GM19324 (cell line): ENCODE results near the gene SLC16A1.
"Not testable (repeated sequence)": the region's sequence is repeated elsewhere in the genome, so short reads cannot be mapped to it uniquely, and the experiment has no call there.

ENCODE experiments used
- ATAC-seq: cut with Tn5 transposase; IDR thresholded peaks from one replicate; pipeline ENCODE4 v1.9.1; 2021; ENCODE audit warnings: mild to moderate bottlenecking, moderate library complexity; ENCODE audit not compliant: unreplicated experiment, low FRiP score

The SLC16A1 gene

DNA sequence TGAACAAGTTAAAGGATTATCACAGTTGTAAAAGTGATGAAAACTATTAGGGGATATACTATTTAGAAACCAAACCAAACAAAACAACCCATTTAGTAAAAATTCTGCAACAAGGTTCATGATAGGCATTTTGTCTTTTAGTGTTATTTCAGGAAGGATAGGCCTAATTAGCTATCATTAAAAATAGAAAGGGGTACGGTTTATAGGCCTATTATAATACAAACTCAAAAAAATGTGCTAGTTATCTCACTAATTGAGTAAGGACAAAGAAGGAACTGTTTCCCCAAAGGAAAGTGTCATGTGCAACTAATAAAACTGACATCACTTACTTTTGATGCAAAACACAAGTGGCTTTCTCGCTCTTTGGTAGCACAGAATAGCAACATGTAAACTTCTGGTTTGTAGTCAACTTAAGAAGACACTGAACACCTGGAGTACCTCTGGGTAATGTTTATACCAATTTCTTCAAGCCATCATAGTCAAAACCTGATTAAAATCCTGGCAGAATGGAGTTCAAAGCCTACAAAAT, 28.5 kb downstream of the SLC16A1 start:
- no peak for ATAC-seq

DNA sequence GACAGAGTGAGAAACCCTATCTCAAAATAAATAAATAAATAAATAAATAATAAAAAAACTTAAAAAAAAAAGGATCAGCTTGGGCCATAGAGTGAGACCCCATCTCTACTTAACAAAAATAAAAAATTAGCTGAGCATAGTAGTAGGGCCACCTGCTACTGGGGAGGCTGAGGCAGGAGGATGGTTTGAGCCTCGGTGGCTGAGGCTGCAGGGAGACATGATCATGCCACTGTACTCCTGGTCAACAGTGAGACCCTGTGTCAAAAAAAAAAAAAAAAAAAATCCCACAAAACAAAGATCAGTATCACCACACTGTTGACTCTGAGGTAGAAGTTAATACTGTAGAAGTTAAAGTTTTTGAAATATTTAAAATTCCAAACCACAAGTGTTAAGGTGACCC, 29.1 kb downstream of the SLC16A1 start:
- ATAC-seq, result no peak

DNA sequence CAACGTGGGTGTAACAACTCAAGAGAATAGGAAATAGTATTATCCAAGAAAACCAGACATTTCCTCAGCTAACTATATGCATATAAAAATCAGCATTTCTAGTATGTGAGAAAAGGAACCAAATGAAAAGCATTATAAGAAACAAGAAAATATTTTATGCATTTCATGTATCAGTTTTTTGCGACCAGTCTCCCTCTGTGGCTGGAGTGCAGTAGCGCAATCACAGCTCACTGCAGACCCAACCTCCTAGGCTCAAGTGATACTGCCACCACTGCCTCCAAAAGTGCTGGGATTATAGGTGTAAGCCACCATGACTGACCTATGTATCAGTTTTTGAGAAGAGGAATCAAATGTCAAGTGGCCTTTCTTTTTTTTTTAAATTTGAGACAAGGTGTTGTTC, 31.0 kb downstream of the SLC16A1 start:
- ATAC-seq, result no peak

DNA sequence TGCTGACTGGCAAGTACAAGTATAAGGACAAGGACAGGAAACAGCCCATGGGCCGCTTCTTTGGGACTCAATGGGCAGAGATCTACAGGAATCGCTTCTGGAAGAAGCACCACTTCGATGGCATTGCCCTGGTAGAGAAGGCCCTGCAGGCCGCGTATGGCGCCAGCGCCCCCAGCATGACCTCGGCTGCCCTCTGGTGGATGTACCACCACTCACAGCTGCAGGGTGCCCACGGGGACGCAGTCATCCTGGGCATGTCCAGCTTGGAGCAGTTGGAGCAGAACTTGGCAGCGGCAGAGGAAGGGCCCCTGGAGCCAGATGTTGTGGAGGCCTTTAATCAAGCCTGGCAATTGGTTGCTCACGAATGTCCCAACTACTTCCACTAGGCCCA, 32.0 kb downstream of the SLC16A1 start:
- no peak for ATAC-seq

GRCh38 chr1:112923234-112923958, 32.6 kb downstream of the SLC16A1 start:
- ATAC-seq, result no peak

GRCh38 chr1:112911506-112912220, 44.3 kb downstream of the SLC16A1 start:
- ATAC-seq, result no peak

GRCh38 chr1:112909847-112910246, 46.1 kb downstream of the SLC16A1 start:
- no peak for ATAC-seq

GRCh38 chr1:112906150-112906698, 49.8 kb downstream of the SLC16A1 start:
- no peak for ATAC-seq

GRCh38 chr1:112905395-112906149, 50.4 kb downstream of the SLC16A1 start:
- no peak for ATAC-seq

GRCh38 chr1:112904831-112905261, 51.1 kb downstream of the SLC16A1 start:
- ATAC-seq, result no peak

DNA sequence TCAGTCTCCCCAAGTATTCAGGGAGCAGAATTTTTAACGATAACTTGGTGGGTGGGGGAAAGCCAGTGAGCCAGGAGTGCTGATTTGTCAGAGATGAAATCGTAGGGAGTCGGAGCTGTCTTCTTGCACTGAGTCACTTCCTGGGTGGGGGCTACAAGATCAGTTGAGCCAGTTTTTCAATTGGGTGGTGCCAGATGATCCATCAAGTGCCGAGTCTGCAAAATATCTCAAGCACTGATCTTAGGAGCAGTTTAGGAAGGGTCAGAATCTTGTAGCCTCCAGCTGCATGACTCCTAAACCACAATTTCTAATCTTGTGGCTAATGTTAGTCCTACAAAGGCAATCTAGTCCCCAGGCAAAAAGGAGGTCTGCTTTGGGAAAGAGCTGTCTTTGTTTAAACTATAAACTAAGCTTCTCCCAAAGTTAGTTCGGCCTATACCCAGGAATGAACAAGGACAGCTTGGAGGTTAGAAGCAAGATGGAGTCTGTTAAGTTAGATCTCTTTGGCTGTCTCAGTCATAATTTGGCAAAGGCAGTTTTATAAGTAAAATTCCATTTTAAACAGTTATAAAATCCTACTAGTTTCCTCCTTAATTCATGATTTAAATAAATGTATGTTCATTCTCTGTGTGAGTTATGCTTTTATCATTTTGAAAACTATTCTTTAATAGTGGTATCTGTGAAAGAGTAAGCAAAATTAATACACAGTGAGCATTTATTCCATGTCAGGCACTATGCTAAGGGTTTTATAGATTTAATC, 51.7 kb downstream of the SLC16A1 start:
- no peak for ATAC-seq

DNA sequence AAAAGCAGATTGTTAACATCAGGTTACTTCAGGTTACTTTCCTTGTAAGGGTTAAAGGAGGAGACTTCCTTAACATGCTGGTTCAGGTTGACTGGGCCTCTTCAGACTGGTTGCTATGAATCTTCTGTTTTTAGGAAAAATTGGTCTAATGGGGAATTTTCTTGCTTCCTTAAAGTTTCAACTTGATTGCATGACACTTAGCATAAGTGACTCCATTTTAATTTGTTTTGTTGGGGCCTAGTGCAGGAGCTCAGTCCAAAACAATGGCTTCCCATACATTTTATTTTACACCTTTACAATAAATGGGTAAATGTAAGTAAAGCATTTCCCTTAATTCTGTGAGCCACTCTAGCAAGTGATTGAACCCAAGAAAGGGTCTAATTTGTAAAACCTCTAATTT, 53.8 kb downstream of the SLC16A1 start:
- no peak for ATAC-seq

DNA sequence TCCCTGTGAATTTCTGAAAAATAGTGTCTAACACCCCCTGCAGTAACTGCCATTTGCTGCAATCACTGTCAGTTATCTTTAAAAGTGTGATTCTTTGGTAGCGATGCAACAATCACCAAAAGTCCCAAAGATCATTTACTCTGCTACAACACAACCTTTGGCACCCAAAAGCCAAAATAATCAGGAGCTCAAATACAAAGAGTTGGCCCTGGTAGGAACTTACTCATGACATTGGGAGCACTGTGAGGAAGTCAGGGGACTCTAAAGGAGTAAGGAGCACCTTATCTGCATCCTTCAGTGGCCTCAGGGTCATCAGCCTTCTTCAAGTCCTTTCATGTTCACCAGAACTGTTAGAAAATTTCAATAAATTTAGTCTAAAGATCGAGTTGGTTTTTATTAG, 54.6 kb downstream of the SLC16A1 start:
- no peak for ATAC-seq

GRCh38 chr1:112896783-112897182, 59.2 kb downstream of the SLC16A1 start:
- no peak for ATAC-seq

DNA sequence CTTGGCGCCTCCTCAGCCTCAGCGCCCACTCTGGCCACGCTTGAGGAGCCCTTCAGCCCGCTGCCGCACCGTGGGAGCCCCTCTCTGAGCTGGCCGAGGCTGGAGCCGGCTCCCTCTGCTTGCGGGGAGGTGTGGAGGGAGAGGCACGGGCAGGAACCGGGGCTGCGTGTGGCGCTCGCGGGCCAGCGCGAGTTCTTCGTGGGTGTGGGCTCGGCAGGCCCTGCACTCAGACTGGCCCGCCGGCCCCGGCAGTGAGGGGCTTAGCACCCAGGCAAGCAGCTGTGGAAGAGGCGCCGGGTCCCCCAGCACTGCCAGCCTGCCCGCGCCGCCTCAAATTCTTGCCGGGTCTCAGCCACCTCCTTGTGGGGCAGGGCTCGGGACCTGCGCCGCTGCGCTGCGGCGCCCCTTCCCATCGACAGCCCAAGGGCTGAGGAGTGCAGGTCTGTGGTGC, 61.4 kb downstream of the SLC16A1 start:
- ATAC-seq, result no peak

DNA sequence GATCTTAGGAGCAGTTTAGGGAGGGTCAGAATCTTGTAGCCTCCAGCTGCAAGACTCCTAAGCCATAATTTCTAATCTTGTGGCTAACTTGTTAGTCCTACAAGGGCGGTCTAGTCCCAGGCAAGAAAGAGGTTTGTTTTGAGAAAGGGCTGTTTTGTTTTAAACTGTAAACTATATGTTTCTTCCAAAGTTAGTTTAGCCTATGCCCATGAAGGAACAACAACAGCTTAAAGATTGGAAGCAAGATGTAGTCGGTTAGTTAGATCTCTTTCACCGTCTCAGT, 62.0 kb downstream of the SLC16A1 start:
- no peak for ATAC-seq

DNA sequence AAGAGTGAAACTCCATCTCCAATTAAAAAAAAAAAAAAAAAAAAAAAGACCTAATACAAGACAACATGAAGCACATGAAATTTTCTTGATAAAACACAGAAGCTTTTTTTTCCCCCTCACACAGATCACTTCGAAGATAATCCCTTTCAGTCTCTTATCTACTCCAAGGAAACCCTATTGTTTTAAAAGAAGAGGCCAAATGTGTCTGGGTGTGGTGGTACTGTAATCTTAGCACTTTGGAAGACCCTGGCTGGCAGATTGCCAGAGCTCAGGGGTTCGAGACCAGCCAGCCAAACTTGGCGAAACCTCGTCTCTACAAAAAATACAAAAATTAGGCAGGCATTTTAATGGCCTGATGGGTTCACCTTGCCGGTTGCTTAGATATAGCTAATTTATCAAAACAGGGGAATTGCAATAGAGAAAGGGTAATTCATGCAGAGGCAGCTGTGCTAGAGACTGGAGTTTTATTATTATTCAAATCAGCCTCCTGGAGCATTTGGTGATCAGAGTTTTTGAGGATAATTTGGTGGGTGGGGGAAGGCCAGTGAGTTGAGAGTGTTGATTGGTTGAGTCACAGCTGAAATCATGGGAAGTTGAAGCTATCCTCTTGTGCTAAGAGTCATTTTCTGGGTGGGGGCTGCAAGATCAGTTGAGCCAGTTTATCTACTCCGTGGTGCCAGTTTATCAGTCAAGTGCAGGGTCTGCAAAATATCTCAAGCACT, 62.5 kb downstream of the SLC16A1 start:
- no peak for ATAC-seq

GRCh38 chr1:112889906-112890305, 66.1 kb downstream of the SLC16A1 start:
- ATAC-seq, result not testable (repeated sequence)

- no peak for ATAC-seq
Measured at GRCh38 chr1:112889052-112889768, 66.8 kb downstream of the SLC16A1 start.
